DMS53 (cell line): ENCODE measurements around the gene KLHDC7B.
"Not testable (repeated sequence)": the region's sequence is repeated elsewhere in the genome, so short reads cannot be mapped to it uniquely, and the experiment has no call there.

ENCODE experiments used
- DNase-seq: peaks from one replicate; lab custom pipeline; 2025; lab: John Stamatoyannopoulos, UW

The KLHDC7B gene

GRCh38 chr22:50517495-50518260 is 28.0 kb upstream of the KLHDC7B start:
- no peak for DNase-seq

- no peak for DNase-seq
Measured at GRCh38 chr22:50518606-50519005, 27.1 kb upstream of the KLHDC7B start.

- DNase-seq: no peak
Measured at GRCh38 chr22:50519151-50519550, 26.5 kb upstream of the KLHDC7B start.

GRCh38 chr22:50520184-50520583 is 25.5 kb upstream of the KLHDC7B start:
- DNase-seq: not testable (repeated sequence)

GRCh38 chr22:50520826-50521453 is 24.8 kb upstream of the KLHDC7B start:
- DNase-seq: no peak

- no peak for DNase-seq
Measured at GRCh38 chr22:50521710-50522109, 24.0 kb upstream of the KLHDC7B start.

- no peak for DNase-seq
Measured at GRCh38 chr22:50522208-50522805, 23.4 kb upstream of the KLHDC7B start.

- no peak for DNase-seq
Measured at GRCh38 chr22:50522806-50523438, 22.8 kb upstream of the KLHDC7B start.

- DNase-seq: no peak
Measured at GRCh38 chr22:50523458-50523805, 22.3 kb upstream of the KLHDC7B start.

- DNase-seq: peak; percentile 79
Measured at GRCh38 chr22:50523806-50524675, 21.7 kb upstream of the KLHDC7B start.

- DNase-seq: peak; percentile 68
Measured at GRCh38 chr22:50524676-50525103, 21.0 kb upstream of the KLHDC7B start.

- DNase-seq: peak; percentile 97
Measured at GRCh38 chr22:50525104-50525857, 20.4 kb upstream of the KLHDC7B start, which contains the start of gene SCO2. SCO2 (minus strand) TSS chr22:50525598; CDS start chr22:50524411, 1,187 bp downstream.

GRCh38 chr22:50525858-50526107 is 19.9 kb upstream of the KLHDC7B start:
- DNase-seq: no peak

GRCh38 chr22:50526108-50526833 is 19.4 kb upstream of the KLHDC7B start:
- DNase-seq: peak; percentile 85

- peak; percentile 68 for DNase-seq
Measured at GRCh38 chr22:50526834-50527801, 18.6 kb upstream of the KLHDC7B start.

- DNase-seq: peak; percentile 44
Measured at GRCh38 chr22:50527921-50528681, 17.6 kb upstream of the KLHDC7B start.

- peak; percentile 53 for DNase-seq
Measured at GRCh38 chr22:50528682-50529415, 16.9 kb upstream of the KLHDC7B start.

GRCh38 chr22:50529416-50529896 is 16.2 kb upstream of the KLHDC7B start:
- no peak for DNase-seq
